ENCODE data around the gene TIGAR.
A peak's percentile ranks its signal among the peaks of the same experiment; 100 is the strongest.

Gene TIGAR

GRCh38 chr12:4303750-4304149, 17.3 kb upstream of the TIGAR start:
- no peak for DNase-seq (ENCODE audit: low read depth)

DNA sequence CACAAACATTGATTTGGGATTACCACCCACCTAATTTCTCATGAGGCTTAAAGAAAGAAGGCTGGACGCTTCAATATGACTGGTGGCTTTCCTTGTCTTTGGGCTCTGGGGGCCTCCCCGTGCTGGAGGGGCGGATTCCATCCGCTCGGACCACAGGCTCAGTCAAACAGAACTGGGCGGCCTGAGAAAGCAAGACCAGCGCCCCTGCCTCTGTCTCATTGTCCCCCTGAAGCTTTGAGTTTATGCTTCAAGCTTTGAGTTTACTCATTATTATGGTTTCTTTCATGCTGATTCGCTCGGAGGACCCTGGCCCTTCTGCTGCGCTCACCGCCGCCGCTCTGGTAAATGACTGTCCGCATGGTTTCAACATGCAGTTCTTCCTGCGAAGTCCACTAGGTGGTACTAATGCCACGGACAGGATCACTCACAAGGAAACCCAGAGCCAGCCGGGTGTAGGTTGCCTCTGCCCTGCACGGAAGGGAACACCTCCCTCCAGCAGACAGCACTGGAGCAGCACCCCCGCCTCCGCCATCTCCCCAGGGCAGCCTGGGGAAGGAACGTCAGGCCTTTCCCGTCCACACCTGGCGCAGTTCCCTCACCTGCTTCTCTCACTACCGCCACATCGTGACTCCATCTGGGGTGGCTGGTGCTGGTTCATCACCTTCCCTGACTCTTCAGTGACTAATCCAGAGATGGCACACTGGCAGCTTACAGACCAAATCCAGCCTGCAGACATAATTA, 13.2 kb upstream of the TIGAR start:
- no peak for DNase-seq (ENCODE audit: low read depth)

GRCh38 chr12:4308334-4308950, 12.6 kb upstream of the TIGAR start:
- DNase-seq (ENCODE audit: low read depth) = no peak

DNA sequence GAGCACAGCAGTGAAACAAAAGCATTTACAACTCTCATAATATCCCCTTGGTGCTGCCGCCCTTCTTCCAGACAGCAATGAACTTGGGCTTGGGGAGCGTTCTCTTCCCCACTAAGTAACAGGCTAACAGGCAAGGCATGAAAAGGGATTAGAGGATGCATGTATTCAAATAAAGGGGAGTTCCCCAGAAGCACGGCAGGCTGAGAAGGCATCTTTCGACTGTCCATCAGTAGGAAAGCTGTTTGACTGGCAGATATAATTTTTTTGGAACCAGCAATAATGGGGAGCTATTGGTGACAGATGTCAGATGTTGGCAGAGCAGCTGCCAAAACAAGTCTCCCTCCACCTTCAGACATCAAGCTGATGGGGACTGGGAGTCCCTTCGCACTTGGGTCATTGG, 9.2 kb upstream of the TIGAR start:
- no peak for DNase-seq (ENCODE audit: low read depth)

DNA sequence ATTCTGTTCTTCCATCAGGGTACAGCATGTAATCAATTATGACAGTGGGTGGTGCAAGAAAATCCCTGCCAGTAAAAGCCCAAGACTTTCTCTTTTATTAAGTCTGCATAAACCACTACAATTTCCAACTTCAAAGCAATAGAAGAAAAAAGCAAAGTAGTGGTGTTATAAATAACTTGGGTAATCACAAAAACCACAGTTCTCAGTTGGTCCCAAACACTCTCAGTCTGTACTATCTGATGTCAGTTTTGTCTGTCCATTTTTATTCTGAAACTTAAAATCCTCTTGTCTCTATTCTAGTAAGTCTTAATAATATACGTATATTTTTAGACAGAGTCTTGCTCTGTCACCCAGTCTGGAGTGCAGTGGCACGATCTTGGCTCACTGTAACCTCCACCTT, 8.8 kb upstream of the TIGAR start:
- no peak for DNase-seq (ENCODE audit: low read depth)

GRCh38 chr12:4320497-4320852, 538 bp upstream of the TIGAR start:
- no peak for DNase-seq (ENCODE audit: low read depth)

- no peak for DNase-seq (ENCODE audit: low read depth)
Observed at GRCh38 chr12:4322726-4323125, 1.7 kb downstream of the TIGAR start.

DNA sequence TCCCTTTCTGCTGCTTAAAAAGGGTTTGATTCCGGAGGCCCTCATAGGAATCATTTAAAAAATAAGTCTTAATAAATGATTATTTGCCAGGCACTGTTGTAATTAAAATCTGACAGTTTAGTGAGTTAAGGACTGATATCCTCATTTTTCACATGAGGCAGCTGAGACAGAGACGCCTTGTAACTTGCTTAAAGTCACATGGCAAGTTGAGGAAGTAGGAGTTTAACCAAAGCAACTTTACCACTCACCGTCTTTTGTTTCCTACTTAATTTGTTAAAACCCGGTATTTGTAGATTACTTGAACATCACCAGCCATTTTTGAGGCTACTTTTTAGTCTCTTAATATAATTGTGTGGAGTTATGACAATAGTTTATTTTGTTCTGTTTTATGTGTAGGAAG, 2.4 kb downstream of the TIGAR start:
- no peak for DNase-seq (ENCODE audit: low read depth)

- DNase-seq (ENCODE audit: low read depth) = no peak
Observed at GRCh38 chr12:4324366-4324765, 3.4 kb downstream of the TIGAR start.

DNA sequence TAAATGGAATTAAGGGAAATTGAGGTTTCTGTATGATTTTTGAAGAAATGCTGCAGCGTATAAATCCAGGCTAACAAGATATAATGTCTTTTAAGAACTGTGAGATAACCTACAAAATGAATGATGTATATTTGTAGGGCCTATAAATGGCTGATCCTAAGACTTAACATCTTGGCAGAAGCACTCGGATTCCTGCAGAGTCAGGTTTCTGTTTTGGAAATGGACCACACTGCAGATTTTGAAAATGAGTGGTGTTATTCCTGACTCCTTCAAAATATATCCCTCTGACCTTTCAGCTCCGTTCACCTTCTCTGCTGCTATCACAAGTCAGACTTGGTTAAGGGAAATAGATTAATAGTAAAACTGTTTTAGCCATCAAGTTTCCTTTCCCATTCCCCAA, 5.0 kb downstream of the TIGAR start:
- DNase-seq (ENCODE audit: low read depth) = no peak

- DNase-seq (ENCODE audit: low read depth) = no peak
Observed at GRCh38 chr12:4327293-4327692, 6.3 kb downstream of the TIGAR start.

DNA sequence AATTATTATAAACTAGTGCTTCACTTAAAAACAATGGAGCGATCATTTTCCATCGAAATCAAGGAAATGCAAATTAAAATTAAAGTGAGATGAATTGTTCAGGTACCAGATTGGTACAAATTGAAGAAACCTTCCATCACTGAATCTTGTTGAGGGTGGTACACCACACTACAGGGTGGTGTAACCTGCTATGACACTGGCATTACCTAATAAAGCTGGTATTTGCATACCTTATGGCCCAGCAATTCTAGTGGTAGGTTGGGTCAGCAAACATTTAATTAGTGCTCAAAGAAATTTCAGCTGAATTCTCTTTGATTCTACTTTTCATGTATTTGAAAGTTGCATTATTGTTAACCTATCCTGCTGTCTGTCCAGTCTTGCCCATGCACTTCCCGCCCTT, 9.2 kb downstream of the TIGAR start:
- no peak for DNase-seq (ENCODE audit: low read depth)

- no peak for DNase-seq (ENCODE audit: low read depth)
Observed at GRCh38 chr12:4331221-4331620, 10.2 kb downstream of the TIGAR start.

GRCh38 chr12:4331842-4332241, 10.8 kb downstream of the TIGAR start:
- no peak for DNase-seq (ENCODE audit: low read depth)

- no peak for DNase-seq (ENCODE audit: low read depth)
Observed at GRCh38 chr12:4346931-4347330, 25.9 kb downstream of the TIGAR start.

GRCh38 chr12:4353785-4354208, 32.8 kb downstream of the TIGAR start:
- peak; percentile 2 for DNase-seq (ENCODE audit: low read depth)

DNA sequence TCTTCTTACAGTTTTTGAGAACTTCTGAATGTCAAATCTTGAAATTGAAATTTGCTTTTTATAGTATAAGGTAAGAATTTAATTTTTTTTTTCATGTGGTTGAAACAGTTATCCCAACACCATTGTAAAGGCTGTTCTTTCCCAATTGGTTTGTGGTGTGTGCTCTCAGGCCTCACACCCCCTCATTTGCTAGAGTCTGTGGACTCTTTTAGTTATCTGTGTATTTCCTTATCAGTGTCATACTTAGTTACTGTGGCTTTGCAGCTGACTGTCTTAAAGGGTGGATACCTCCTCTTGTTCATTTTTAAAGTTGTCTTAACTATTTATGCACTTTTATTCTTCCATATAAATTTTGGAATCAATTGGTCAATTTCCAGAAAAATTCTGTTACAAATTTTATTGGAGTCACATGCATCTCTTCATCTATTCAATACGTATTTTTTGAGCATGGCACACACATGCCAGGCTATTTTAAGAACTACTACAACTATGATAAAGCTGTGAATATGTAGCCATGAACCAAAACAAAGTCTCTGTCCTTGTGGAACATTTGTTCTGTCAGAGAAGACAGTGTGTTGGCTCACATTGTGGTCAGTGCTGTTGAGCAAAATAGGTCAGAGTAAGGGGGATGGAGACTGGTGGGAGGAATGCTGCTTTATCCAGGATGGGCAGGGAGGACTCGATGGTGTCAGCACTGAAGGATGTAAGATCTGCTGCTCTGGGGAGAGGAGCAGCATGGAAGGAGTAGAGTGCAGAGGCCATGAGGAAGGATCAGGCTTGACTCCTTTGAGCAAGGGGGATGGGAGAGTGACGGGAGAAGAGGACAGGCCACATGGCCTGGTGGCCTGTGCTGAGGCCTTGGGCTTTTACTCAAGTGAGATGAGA, 34.4 kb downstream of the TIGAR start:
- DNase-seq (ENCODE audit: low read depth) = no peak

GRCh38 chr12:4356041-4356327, 35.0 kb downstream of the TIGAR start:
- DNase-seq (ENCODE audit: low read depth) = no peak

- no peak for DNase-seq (ENCODE audit: low read depth)
Observed at GRCh38 chr12:4366090-4366489, 45.1 kb downstream of the TIGAR start.

DNA sequence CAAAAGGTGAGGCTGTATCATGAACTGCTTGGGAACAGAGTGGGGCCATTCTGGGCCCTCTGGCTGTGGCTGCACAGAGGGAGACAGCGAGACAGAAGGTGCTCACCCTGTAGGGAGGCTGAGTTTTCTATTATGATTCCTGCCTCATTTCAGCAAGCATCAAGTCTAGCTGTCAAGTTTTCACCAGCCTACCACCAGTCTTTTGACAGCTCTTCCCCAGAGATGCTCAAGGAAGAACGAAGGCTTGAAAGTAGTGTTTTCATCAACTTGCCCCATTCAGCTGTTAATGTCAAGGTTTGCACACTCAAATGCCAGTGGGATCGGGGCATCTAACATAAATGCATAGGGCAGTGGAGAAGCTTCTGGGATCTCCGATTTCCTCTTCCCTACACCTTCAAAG, 48.5 kb downstream of the TIGAR start:
- no peak for DNase-seq (ENCODE audit: low read depth)

GRCh38 chr12:4370265-4370664, 49.3 kb downstream of the TIGAR start:
- DNase-seq (ENCODE audit: low read depth) = no peak

- no peak for DNase-seq (ENCODE audit: low read depth)
Observed at GRCh38 chr12:4372653-4373052, 51.6 kb downstream of the TIGAR start.

DNA sequence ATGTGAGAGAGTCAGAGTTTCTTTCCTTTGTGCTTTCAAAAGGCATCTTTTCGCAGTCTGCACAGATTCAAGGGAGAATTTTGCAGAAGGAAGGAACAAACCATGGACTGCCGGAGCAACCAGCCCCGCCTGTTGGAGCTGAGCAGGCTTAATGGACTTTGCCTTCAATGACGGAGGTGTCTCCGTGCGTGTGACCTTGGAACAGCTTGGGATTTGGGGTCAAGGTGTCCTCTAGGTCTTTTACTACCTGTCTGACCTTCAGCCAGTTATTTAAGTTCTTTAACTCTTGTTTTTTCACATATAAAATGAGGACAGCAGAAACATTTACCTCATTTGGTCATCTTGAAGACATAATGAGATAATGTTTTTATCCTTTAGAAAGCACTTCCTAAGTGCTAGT, 54.4 kb downstream of the TIGAR start:
- DNase-seq (ENCODE audit: low read depth) = no peak
